CD14-positive monocyte (primary cell): ENCODE measurements around the gene MKRN1. TPM values are rescaled to one million over a fixed set of nuclear protein-coding genes. Genes with fewer than 3 reads are reported as not detected.
A peak's percentile ranks its signal among the peaks of the same experiment; 100 is the strongest.

Experiments used
- DNase-seq, 3 donors: peaks; one replicate each; pipeline ENCODE4 v3.0.0-alpha.2; 2011 to 2022
- H2AFZ ChIP-seq: 2 replicates; pipeline ENCODE4 v1.6.0; 2012; ENCODE audit warnings: mild to moderate bottlenecking, low read depth, low read length, inconsistent platforms; ENCODE audit not compliant: insufficient read depth, poor library complexity, severe bottlenecking
- H3K27ac ChIP-seq, 2 donors: 1 replicate in 1 of 2; 2 replicates in 1 of 2; pipeline ENCODE4 v1.5.1; 2012 to 2013; ENCODE audit warnings: low read length in 2 of 2, control low read depth in 1 of 2, inconsistent platforms in 1 of 2, low read depth in 1 of 2, mild to moderate bottlenecking in 1 of 2
- H3K27me3 ChIP-seq, 2 donors: one replicate each; pipeline versions ENCODE4 v1.6.0 to v1.6.1; 2011 to 2013; ENCODE audit warnings: low read length in 2 of 2; ENCODE audit not compliant: control insufficient read depth in 2 of 2, insufficient read depth in 2 of 2
- H3K36me3 ChIP-seq, 2 donors: replicated peaks in 1 of 2; 1 replicate in 1 of 2; 2 replicates in 1 of 2; pipeline versions ENCODE4 v1.5.1 to v1.6.1; 2012 to 2013; ENCODE audit warnings: low read length in 2 of 2, control low read depth in 1 of 2, inconsistent platforms in 1 of 2, mild to moderate bottlenecking in 1 of 2; ENCODE audit not compliant: insufficient read depth in 2 of 2, control insufficient read depth in 1 of 2
- H3K4me1 ChIP-seq, 2 donors: 1 replicate in 1 of 2; 2 replicates in 1 of 2; pipeline versions ENCODE4 v1.5.1 to v1.6.1; 2012 to 2013; ENCODE audit warnings: low read length in 2 of 2, control low read depth in 1 of 2, inconsistent platforms in 1 of 2, mild to moderate bottlenecking in 1 of 2, moderate library complexity in 1 of 2; ENCODE audit not compliant: insufficient read depth in 2 of 2, control insufficient read depth in 1 of 2
- H3K4me2 ChIP-seq: replicated peaks from 2 replicates; pipeline ENCODE3; 2012; ENCODE audit warnings: low read length, moderate library complexity, mild to moderate bottlenecking; ENCODE audit not compliant: poor library complexity, severe bottlenecking; ENCODE audit errors: extremely low read depth
- H3K4me3 ChIP-seq, 3 experiments: fragments of 200-600 bp in 1 of 3; sonication (generic) in 1 of 3; replicated peaks in 1 of 3; 1 replicate in 2 of 3; 2 replicates in 1 of 3; pipeline ENCODE4 v1.5.1; 2011 to 2013; ENCODE audit warnings: low read length in 3 of 3, mild to moderate bottlenecking in 3 of 3, control low read depth in 2 of 3, low read depth in 2 of 3, inconsistent platforms in 1 of 3, moderate library complexity in 1 of 3
- H3K79me2 ChIP-seq: 2 replicates; pipeline ENCODE4 v1.6.0; 2012; ENCODE audit warnings: mild to moderate bottlenecking, control low read depth, inconsistent platforms, low read length, moderate library complexity; ENCODE audit not compliant: insufficient read depth
- H3K9ac ChIP-seq: 2 replicates; pipeline ENCODE4 v1.6.0; 2017; ENCODE audit warnings: low read length, mild to moderate bottlenecking; ENCODE audit not compliant: insufficient read depth, poor library complexity, severe bottlenecking
- H3K9me3 ChIP-seq, 2 donors: replicated peaks in 1 of 2; 1 replicate in 1 of 2; 2 replicates in 1 of 2; pipeline versions ENCODE4 v1.5.1 to v1.6.1; 2012 to 2013; ENCODE audit warnings: low read length in 2 of 2, control low read depth in 1 of 2; ENCODE audit not compliant: control insufficient read depth in 1 of 2, insufficient read depth in 1 of 2
- H4K20me1 ChIP-seq: 2 replicates; pipeline ENCODE4 v1.6.0; 2012; ENCODE audit warnings: mild to moderate bottlenecking, low read length, control low read depth, moderate library complexity; ENCODE audit not compliant: insufficient read depth
- H3K27ac Mint-ChIP-seq, 7 donors: one replicate each; pipeline ENCODE4 v1.8.0; 2020; ENCODE audit warnings: mild to moderate bottlenecking in 7 of 7, mixed read lengths in 7 of 7, moderate library complexity in 6 of 7, inconsistent platforms in 2 of 7
- H3K27me3 Mint-ChIP-seq, 3 donors: one replicate each; pipeline ENCODE4 v1.8.0; 2021 to 2022; ENCODE audit warnings: low read depth in 3 of 3, mild to moderate bottlenecking in 3 of 3, mixed read lengths in 3 of 3, moderate library complexity in 3 of 3, inconsistent platforms in 1 of 3
- H3K36me3 Mint-ChIP-seq, 2 donors: one replicate each; pipeline ENCODE4 v1.8.0; 2020; ENCODE audit warnings: mixed read lengths in 2 of 2, inconsistent platforms in 1 of 2, mild to moderate bottlenecking in 1 of 2
- H3K4me1 Mint-ChIP-seq: one replicate; pipeline ENCODE4 v1.8.0; 2020; ENCODE audit warnings: mild to moderate bottlenecking, mixed read lengths
- H3K4me3 Mint-ChIP-seq, 2 donors: one replicate each; pipeline ENCODE4 v1.8.0; 2020; ENCODE audit warnings: mild to moderate bottlenecking in 2 of 2, mixed read lengths in 2 of 2, moderate library complexity in 1 of 2
- H3K9me3 Mint-ChIP-seq, 7 donors: one replicate each; pipeline ENCODE4 v1.8.0; 2020 to 2022; ENCODE audit warnings: mixed read lengths in 7 of 7, mild to moderate bottlenecking in 6 of 7, moderate library complexity in 6 of 7, inconsistent platforms in 2 of 7
- WGBS: methylation state at CpG from one replicate; pipeline ENCODE4 v1.1.5; 2013; ENCODE audit warnings: missing lambda C conversion rate; ENCODE audit not compliant: insufficient coverage; 5-methylcytosine and 5-hydroxymethylcytosine counted together
- intact Hi-C, 2 donors: fragments of 100-400 bp; cut with micrococcal nuclease; formaldehyde crosslinking; loops; one replicate each; pipeline versions ENCODE4 v1.15.0 to v1.15.1; 2023
- polyA plus RNA-seq, 3 donors: library from polyadenylated mRNA; depleted of rRNA in 1 of 3; unstranded in 2 of 3; stranded (reverse) in 1 of 3; fragments of 300-500 nt in 2 of 3; fragments of >200 nt in 1 of 3; fragmentation: Illumina TruSeq in 2 of 3; gene quantifications; 1 replicate in 2 of 3; 2 replicates in 1 of 3; pipeline ENCODE4 v1.2.3, GENCODE V29; 2012 to 2021
- TF ChIP-seq, protein P1 (sequence below): fragments of 200-600 bp; IDR thresholded peaks from one replicate; pipeline ENCODE4 v1.8.0; 2022; ENCODE audit warnings: antibody characterized with exemption, mild to moderate bottlenecking

MKRN1 gene
- polyA plus RNA-seq, 3 donors, result 88.4 to 160 (median 127) TPM

DNA sequence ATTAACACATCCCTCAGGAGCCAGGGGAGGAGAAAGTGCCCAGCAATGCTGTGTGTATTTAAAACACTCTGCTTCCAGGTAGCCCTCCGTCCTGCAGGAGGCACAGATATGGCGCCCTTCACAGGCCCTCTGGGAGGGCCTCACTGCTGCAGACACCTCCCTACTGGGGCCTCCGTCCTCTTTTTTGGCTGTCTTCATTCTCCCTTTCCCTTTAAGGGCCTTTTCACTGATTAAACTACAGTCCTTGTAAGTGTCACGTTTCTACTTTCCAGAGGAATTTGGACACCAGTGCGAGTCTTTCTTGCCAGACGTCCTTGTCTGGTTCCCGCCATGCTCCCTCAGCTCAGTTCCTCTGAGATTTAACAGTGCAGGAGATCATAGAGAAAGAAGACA, 39.7 kb upstream of the MKRN1 start:
- Mint-ChIP-seq H3K36me3 (no peaks in the 10 kb centered on the region), H3K27ac (no peak overlapping the region), H3K27me3 (peaks cover 0 to 4% (median 3%) of the 10 kb centered on the region in 3 donors), H3K9me3 (no peaks in the 10 kb centered on the region), H3K4me3 (no peak overlapping the region), H3K4me1 (peaks cover 7% of the 10 kb centered on the region)
- Histone ChIP-seq H3K79me2 (no peaks in the 10 kb centered on the region), H3K9ac (no peak overlapping the region), H2AFZ (peak overlapping the region; percentile 60), H4K20me1 (no peaks in the 10 kb centered on the region), H3K9me3 (no peaks in the 10 kb centered on the region), H3K27ac (no peak overlapping the region), H3K4me1 (peaks cover 0 to 2% of the 10 kb centered on the region in 2 donors), H3K4me2 (no peak overlapping the region), H3K36me3 (no peaks in the 10 kb centered on the region), H3K4me3 (no peak overlapping the region), H3K27me3 (no peaks in the 10 kb centered on the region)
- TF ChIP-seq, protein P1, sequence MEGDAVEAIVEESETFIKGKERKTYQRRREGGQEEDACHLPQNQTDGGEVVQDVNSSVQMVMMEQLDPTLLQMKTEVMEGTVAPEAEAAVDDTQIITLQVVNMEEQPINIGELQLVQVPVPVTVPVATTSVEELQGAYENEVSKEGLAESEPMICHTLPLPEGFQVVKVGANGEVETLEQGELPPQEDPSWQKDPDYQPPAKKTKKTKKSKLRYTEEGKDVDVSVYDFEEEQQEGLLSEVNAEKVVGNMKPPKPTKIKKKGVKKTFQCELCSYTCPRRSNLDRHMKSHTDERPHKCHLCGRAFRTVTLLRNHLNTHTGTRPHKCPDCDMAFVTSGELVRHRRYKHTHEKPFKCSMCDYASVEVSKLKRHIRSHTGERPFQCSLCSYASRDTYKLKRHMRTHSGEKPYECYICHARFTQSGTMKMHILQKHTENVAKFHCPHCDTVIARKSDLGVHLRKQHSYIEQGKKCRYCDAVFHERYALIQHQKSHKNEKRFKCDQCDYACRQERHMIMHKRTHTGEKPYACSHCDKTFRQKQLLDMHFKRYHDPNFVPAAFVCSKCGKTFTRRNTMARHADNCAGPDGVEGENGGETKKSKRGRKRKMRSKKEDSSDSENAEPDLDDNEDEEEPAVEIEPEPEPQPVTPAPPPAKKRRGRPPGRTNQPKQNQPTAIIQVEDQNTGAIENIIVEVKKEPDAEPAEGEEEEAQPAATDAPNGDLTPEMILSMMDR, result no peak
- WGBS, result 93% methylated on average over 7 of the region's 7 CpGs
- intact Hi-C loops, result loop anchor here in 1 of 2 donors (5.0 kb wide), 1 partner anchor 1013 kb away; no protein-coding TSS in a partner anchor
- no peak for DNase-seq

DNA sequence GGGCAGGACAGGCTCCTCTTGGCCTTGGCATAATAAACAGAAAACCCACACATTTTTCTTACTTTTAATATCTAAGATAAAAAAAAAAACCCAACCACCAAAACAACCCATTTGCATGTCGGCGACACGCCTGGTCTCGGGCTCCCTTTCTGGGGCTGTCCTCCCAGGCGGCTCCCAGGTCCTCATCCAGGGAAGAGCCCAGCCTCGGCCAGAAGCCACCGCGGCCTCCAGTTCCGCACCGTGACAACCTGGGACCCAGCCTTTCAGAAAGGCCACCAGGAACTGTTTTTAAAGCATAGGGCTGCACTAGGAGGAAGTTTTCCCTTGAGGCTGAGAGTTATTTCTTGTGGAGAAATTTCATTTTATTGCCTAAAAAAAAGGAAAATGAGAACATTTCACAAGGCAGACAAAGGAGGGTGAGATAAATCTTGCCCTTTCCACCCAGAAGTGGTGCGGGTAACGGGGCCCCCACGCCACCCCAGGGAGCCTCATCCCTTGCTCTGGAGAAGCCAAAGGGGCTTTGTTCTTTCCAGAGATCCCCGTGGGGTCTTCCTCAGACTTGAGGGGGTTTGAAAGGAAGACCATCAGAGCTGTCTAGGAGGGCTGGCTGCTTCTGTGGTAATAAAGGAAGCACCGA, 39.2 kb upstream of the MKRN1 start:
- no peaks in the 10 kb centered on the region for H3K79me2 ChIP-seq
- DNase-seq, result no peak
- H3K9ac ChIP-seq, result no peak overlapping the region
- H3K4me3 Mint-ChIP-seq, result no peak overlapping the region
- TF ChIP-seq, protein P1, result no peak
- peaks cover 4% of the 10 kb centered on the region for H3K4me1 Mint-ChIP-seq
- peak overlapping the region; percentile 60 for H2AFZ ChIP-seq
- H3K4me3 ChIP-seq, result no peak overlapping the region
- 94% methylated on average over 13 of the region's 15 CpGs for WGBS
- H3K27ac Mint-ChIP-seq, result no peak overlapping the region
- no peak overlapping the region for H3K4me2 ChIP-seq
- H4K20me1 ChIP-seq, result no peaks in the 10 kb centered on the region
- H3K36me3 ChIP-seq, result no peaks in the 10 kb centered on the region
- H3K4me1 ChIP-seq, result peaks cover 0 to 2% of the 10 kb centered on the region in 2 donors
- H3K27me3 Mint-ChIP-seq, result peaks cover 0 to 4% (median 3%) of the 10 kb centered on the region in 3 donors
- H3K27ac ChIP-seq, result no peak overlapping the region
- H3K9me3 Mint-ChIP-seq, result no peaks in the 10 kb centered on the region
- H3K9me3 ChIP-seq, result no peaks in the 10 kb centered on the region
- no peaks in the 10 kb centered on the region for H3K36me3 Mint-ChIP-seq
- no peaks in the 10 kb centered on the region for H3K27me3 ChIP-seq
- intact Hi-C loops, result loop anchor here in 1 of 2 donors (5.0 kb wide), 1 partner anchor 1014 kb away; no protein-coding TSS in a partner anchor
